ENCODE measurements around the gene HMOX2.

Gene HMOX2, protein sequence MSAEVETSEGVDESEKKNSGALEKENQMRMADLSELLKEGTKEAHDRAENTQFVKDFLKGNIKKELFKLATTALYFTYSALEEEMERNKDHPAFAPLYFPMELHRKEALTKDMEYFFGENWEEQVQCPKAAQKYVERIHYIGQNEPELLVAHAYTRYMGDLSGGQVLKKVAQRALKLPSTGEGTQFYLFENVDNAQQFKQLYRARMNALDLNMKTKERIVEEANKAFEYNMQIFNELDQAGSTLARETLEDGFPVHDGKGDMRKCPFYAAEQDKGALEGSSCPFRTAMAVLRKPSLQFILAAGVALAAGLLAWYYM

DNA sequence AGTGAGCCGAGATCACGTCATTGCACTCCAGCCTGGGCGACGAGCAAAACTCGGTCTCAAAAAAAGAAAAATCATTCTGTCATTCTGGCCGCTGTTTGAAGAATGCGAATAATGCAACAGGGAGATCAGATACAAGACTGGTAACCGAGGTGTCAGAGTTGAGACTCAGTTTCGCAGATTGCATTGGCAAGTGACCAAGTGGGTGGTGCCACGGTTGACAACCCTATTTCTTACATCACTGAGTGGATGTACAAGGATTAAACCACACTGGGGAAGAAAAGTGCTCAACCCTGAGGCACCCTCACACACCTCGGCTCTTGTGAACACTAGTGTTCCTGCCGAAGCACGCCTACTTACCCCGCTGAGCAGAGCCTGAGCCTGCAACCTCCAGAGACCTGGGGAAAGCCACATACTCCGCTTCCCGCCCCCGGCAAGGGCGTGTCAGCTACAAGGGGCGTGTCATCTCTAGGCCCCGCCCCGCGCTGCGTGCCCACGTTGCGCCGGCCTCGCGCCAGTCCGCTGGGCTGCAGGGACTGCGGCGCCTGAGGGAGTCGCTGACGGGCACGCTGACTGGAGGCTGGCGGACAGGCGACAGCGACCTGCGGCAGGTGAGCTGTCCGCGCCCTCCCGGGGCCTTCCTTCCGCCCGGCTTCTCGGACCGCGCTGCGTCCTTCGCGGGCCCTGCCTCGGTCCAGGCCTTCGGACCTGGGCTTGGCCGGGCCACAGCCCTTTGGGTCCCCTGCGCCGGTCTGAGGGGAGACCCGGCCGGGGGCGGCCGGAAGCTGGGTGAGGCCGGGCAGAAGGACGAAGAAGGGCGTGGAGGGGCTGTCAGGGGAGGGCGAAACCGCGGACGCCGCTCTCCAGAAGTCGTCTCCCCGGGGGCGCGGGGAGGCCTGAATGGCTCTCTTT is at the start of gene HMOX2:
TSS of gene HMOX2 (plus strand) at position 519 of the 909 bp plus-strand sequence. CDS start 29,127 bp downstream, outside the sequence.
- peak; percentile 82 to 89 for DNase-seq (ENCODE audit: low read depth in 2 of 2)

DNA sequence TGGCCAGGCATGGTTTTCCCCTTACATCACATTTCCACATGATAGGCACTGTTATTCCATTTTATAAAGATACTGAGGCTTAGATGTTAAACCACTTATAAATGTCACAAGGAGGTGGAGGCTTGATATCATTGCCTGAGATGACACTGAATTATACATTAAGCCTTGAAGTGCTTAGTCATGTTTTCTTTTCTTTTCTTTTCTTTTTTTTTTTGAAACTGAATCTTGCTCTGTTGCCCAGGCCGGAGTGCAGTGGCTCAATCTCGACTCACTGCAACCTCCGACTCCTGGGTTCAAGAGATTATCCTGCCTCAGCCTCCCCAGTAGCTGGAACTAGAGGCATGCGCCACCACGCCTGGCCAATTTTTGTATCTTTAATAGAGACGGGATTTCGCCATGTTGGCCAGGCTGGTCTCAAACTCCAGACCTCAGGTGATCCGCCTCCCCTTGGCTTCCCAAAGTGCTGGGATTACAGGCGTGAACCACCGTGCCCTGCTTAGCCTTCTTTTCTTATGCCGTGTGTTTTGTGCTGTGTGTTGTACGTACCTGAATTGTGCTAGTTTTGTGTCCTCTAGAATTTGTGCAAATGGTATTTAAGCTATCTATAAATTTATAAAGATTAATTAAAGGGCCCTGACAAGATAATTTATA is 49.4 kb upstream of the HMOX2 start:
- no peak for DNase-seq (ENCODE audit: low read depth in 2 of 2)

DNA sequence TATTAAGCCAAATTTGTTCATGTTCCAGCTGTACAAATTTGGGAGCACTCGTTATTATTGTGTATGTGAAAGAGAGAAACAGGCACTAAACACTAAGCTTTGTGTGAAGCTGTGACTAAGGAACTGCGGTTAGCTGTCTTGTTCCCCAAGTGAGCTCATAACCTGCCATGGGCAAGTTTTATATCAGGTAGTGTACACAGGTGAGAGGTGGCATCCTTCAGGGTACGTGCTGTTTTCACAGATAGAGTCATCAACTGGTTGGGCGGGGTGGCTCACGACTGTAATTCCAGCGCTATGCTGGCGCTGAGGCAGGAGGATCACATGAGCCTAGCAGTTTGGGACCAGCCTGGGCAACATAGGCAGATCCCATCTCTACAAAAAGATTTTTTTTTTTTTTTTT is 47.7 kb upstream of the HMOX2 start:
- DNase-seq (ENCODE audit: low read depth in 2 of 2), result no peak

DNA sequence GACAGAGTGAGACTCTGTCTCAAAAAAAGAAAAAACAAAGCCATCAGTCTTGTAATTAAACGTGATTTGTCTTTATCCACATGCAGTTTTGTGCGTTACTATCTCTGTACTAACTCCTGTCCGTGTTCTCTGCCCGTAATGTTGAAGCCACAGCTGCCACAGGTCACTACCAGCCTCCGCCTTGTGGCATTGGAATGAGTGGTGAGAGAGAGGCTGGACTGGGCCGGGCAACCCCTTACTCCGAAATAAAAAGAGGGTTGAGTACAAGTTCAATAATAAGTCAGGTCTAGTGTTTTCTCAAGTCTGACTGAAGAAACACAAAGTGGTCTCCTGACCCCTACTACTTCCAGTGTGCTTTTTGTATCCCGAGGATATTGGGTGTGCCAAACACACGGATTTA is 45.2 kb upstream of the HMOX2 start:
- DNase-seq (ENCODE audit: low read depth in 2 of 2), result no peak

DNA sequence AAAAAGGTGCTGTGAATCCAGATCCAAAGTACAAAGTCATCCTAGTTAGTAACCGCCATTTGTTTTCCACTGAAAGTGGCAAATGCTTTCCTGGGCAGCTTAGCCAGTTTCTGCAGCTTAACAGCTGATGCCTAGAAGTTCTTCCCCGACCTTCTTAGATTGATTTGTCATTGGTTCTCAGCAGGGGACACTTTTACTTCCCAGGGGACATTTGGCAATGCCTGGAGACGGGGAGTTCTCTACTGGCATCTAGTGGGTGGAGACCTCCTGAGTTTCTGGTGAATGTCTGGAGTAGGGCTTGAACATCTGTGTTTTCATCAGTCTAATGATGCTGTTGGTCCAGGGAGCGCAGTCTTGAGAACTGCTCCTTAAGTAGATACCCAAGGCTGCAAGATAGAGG is 43.0 kb upstream of the HMOX2 start:
- DNase-seq (ENCODE audit: low read depth in 2 of 2), result no peak

DNA sequence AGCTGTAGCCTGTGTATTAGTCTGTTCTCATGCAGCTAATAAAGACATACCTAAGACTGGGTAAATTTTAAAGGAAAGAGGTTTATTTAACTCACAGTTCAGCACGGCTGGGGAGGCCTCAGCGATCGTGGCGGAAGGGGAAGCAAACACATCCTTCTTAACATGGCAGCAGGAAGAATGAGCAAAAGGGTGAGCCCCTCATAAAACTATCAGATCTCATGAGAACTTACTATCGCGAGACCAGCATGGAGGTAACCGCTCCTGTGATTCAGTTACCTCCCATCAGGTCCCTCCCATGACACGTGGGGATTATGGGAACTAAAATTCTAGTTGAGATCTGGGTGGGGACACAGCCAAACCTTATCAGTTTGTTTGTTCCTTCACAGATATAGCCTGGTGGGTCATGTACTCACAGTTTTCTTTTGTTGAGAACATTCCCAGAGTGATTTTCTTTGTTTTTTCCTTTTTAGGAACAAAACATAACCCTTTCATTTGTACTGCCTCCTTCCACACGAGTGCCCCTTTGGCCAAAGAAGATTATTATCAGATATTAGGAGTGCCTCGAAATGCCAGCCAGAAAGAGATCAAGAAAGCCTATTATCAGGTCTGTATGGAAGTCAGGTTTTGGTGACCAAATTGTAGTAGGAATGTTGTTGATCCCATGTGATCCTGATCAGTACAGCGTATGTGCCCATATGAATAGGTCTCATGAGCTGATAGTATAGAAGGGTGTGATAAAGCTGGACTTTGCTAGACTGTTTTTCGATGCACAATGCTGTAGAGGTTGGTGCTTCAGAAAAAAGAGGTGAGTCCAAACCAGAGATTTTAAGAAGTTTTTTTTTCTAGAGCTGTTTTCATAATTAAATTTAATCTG is 42.0 kb upstream of the HMOX2 start:
- no peak for DNase-seq (ENCODE audit: low read depth in 2 of 2)

DNA sequence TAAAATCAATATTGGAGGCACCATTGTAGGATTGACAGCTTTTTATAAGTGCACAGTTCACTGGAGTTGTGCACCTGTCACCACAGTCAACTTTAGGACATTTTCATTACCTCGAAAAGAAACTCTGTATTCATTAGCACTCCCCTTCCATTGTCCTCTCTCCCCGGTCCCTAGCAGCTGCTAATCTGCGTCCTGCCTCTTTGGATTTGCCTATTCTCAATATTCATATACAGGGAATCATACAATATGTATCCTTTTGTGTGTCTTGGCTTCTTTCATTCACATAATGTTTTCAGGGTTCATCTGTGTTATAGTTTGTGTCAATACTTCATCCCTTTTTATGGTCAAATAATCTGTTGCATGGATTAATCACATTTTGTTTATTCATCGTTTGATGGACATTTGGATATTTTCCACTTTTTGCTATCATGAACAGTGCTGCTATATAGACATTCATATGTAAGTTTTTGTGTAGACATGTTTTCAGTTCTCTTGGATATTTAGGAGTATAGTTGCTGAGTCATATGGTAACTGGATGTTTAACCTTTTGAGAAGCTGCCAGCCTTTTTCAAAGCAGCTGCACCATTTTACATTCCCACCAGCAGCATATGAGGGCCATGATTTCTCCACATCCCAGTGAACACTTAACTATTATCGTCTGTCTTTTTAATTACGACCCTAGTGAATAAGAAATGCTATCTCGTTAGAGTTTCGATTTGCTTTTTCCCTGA is 40.7 kb upstream of the HMOX2 start:
- no peak for DNase-seq (ENCODE audit: low read depth in 2 of 2)

DNA sequence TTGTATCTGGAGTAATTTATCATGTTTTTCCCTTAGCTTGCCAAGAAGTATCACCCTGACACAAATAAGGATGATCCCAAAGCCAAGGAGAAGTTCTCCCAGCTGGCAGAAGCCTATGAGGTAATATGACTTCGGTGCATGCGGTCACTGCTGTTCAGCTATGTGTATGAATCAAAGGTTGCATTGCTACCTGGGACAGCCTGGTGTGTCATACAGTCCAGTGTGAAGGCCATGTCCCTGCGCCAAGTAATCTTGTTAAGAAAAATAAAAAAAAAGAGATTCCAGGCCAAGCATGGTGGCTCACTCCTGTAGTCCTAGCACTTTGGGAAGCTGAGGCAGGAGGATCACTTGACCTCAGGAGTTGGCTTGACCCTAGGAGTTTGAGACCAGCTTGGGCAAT is 38.8 kb upstream of the HMOX2 start:
- no peak for DNase-seq (ENCODE audit: low read depth in 2 of 2)

DNA sequence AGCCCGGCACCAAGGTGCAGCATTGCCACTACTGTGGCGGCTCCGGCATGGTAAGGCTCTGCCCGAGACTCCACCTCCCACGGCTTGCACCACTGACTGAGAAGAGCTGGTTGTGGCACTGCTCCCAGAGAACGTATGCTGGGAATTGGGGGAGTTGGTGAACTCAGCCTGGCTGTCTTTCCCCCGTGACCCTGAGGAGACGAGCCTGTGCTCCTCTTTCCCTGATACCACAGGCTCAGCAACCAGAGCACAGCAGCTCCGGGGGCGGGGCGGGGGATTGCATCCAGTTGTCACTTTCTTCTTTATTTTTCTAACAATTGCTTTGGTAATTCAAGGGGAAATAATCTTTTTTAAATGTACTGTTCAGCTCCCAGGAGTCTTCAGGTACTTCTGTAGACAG is 33.8 kb upstream of the HMOX2 start:
- no peak for DNase-seq (ENCODE audit: low read depth in 2 of 2)

DNA sequence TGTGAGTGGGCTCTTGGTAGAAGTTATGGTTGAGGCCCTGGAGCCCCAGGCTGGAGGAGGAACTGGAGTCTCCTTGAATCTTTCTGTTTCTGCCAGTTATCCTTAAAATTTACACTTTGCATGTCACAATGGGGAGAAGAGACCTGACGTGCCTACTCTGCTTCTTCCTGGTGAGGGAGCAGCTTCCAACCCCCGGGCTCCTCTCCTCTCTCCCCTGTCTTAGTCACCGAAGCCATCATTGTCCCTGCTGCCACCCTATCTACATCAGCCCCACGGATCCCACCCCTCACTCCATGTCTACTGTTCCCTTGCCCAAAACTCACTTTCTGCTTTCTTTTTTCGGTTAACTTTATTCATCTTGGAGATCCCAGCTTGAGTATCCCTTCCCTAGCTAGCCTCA is 32.9 kb upstream of the HMOX2 start:
- DNase-seq (ENCODE audit: low read depth in 2 of 2), result no peak

DNA sequence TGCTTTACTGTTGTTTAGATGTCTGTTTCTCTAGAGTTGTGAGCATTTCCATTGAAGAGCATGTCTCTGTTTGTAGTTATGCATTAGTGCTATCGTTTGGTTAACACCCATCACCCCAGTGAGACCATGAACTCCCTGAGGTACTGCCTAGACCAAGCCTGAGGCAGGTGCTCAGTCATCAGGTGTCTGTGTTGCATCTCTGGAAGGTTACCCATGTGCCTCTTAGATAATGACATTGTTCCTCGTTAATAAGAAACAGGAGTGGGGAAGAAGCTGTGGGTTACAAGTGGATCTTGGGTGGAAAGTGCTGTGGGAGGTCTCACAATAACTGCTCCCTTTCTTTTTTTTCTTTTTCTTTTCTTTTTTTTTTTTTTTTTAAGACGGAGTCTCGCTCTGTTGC is 32.2 kb upstream of the HMOX2 start:
- no peak for DNase-seq (ENCODE audit: low read depth in 2 of 2)

DNA sequence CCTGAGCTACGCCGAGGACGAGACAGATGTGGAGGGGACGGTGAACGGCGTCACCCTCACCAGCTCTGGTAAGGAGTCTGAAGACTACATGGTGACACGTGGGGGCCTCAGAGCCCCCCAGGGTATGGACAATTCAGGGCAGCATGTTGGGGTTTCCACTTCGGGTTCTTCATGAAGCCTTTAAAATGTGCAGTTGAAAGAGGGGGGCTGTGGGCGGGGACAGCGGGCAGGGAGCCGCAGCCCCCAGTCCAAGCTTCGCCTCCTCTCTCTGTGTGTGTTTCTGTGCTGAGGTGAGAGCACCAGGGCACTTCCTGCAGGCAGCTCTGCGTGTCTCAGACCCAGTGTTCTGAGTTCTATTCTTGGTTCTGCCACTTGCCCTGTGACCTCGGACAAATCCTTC is 25.8 kb upstream of the HMOX2 start:
- no peak for DNase-seq (ENCODE audit: low read depth in 2 of 2)

DNA sequence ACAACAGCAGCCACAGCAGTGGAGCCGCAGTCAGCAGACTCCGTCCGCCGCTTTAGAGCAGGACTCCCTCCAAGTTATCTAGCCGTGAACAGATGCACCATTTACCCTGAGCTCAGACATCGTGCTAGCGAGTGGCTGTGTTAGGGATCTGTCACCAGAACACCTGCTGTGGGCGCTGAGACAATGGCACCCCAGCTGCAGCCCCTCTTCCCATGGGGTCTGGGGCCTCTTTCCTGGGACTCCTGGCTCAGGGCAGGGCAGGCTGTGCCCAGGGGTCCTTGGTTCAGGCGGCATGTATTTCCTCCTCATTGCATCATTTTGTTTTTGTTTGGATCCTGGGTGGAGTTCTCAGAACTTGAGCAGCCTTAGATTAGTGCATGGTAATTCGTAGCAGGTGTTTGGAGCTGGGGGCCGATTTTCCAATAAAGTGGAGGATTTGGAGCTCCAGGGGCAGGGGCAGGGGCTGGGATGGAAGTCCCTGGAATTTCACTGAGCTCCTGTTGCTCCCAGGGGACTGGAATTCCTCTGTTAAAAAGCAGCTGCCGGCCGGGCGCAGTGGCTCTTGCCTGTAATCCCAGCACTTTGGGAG is 25.2 kb upstream of the HMOX2 start:
- DNase-seq (ENCODE audit: low read depth in 2 of 2), result no peak

DNA sequence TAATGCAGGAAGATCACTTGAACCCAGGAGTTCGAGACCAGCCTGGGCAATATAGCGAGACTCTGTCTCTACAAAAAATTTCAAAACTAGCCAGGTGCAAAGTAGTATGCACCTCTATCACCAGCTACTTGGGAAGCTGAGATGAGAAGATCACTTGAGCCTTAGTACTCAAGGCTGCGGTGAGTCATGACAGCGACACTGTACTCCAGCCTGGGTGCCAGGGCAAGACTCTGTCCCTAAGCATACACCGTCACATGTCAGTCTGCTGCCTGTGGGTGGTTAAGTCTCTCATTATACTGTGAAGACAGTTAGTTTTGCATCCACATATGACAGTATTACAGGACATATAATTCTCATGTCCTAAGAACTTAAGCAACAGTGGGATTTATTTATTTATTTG is 23.5 kb upstream of the HMOX2 start:
- DNase-seq (ENCODE audit: low read depth in 2 of 2), result no peak

DNA sequence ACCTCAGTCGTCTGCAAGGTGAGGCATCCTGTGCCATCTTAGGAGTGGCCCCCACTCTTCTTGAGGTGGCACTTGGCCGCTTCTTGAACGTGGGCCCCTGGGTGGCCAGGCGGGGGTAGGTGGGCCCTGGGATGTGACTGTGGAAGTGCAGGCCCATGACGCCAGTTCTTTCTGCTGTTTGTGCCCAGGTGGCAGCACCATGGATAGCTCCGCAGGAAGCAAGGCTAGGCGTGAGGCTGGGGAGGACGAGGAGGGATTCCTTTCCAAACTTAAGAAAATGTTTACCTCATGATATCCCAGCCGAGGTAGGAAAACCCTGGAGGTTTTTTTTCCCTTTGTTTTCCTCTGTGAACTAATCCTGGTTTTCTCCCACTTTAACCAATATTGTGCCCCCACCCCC is 21.6 kb upstream of the HMOX2 start:
- DNase-seq (ENCODE audit: low read depth in 2 of 2), result no peak

DNA sequence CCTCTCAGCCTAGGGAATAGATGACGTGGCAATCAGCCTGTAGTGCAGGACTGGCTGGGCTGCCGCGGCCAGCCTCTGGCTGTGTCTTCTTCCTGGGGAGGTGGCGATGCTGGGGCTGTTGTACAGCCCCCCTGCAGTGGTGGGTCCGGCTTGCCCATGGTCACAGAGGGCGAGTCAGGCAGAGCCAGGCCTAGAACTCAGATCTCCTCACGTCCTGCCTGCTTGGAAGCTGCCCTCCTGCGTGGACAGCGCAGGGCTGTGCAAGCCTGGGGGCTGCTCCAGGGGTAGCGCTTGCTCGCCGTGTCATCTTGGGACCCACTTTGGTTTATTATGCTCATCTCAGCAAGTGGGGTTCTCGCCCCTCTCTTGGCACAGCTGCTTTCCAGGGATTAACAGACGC is 21.1 kb upstream of the HMOX2 start:
- DNase-seq (ENCODE audit: low read depth in 2 of 2), result no peak

DNA sequence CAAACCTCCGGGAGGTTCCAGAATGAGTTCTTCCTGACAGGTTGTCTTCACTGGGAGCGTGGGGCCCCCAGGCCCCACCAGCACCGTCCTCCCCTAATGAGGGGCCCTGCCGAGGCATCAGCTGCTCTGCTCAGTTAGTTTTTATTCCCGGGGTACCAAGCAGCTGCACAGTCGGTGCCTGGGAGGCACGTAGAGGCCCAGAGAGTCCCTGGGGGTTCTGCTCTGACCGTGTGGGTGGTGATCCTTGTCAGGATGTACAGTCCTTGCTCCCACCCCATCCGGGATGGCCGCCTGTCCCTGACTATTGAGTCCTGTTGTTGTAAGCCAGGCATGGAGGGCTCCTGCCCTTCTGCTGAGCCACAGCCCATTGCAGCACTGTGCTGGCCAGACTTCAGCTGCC is 20.2 kb upstream of the HMOX2 start:
- DNase-seq (ENCODE audit: low read depth in 2 of 2), result no peak

DNA sequence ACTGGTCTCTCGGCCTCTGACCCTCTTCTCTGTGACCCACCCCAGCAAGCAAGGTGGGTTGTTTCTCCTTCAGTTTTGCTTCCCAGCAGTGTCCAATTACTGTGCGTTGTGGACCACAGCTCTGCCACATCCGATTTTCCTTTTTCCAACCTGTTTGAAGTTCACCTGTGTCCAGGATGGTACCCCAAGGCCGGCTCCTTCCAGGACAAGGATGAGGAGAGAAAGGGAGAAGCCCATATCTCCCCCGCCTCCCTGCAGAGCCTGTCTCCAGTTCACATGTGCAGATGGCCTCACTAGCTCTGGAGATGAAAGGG is 15.3 kb upstream of the HMOX2 start:
- DNase-seq (ENCODE audit: low read depth in 2 of 2), result no peak

DNA sequence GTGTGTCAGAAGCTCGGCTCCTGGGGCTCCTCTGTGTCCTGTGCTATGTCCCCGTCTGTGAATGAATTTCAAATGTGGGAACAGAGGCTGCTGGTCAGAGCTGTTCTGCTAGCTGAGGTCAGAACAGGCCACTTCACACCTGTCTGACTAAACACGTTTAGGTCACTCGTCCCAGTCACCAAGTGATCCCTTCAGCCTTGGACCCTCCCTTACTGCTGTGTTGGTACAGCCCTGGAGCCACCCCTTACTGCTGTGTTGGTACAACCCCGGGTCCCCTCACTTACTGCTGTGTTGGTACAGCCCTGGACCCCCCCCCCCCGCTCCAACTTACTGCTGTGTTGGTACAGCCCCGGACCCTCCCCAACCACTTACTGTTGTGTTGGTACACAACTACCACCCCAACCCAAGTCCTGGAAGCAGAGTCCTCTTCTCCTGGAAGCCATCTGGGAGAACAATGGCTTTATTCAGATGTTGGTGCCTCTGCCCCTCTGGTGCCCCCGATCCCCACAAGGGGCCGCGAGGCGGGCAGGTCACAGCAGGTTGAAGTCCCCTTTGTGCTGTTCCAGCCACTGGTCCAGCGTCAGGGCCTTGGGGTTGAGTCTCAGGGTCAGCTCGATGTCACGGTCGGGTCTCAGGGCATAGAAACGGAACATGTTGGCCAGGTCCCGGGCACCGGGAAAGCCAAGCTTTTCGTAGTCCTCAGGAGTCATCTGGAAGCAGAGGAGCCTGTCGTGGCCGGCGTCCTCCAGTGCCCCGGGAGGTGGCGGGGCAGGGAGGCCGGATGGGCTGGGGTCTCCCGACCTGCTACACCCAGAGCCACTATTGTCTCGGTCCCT is 14.7 kb upstream of the HMOX2 start:
- DNase-seq (ENCODE audit: low read depth in 2 of 2), result no peak
